Thymus (tissue), 11 donors: Measurements from ENCODE around the gene FRZB. TPM values are rescaled to one million over a fixed set of nuclear protein-coding genes. Genes with fewer than 3 reads are reported as not detected.

Experiments
- DNase-seq, 9 donors: peaks; one replicate each; pipeline ENCODE4 v3.0.0-alpha.2; 2013; ENCODE audit warnings: low spot score in 9 of 9, low read depth in 6 of 9, missing footprints in 1 of 9
- H3K27ac ChIP-seq, 2 donors: one replicate each; pipeline ENCODE4 v1.5.1; 2013; ENCODE audit warnings: control low read depth in 1 of 2, low read depth in 1 of 2, low read length in 1 of 2, mild to moderate bottlenecking in 1 of 2, moderate library complexity in 1 of 2
- H3K27me3 ChIP-seq, 2 donors: one replicate each; pipeline ENCODE4 v1.5.1; 2013; ENCODE audit warnings: low read length in 1 of 2; ENCODE audit not compliant: control insufficient read depth in 2 of 2, insufficient read depth in 1 of 2
- H3K36me3 ChIP-seq, 2 donors: one replicate each; pipeline ENCODE4 v1.5.1; 2013; ENCODE audit warnings: low read length in 1 of 2, mild to moderate bottlenecking in 1 of 2, moderate library complexity in 1 of 2; ENCODE audit not compliant: control insufficient read depth in 2 of 2, insufficient read depth in 2 of 2
- H3K4me1 ChIP-seq, 2 donors: one replicate each; pipeline ENCODE4 v1.5.1; 2013; ENCODE audit warnings: low read length in 2 of 2; ENCODE audit not compliant: control insufficient read depth in 2 of 2, insufficient read depth in 2 of 2
- H3K4me3 ChIP-seq, 2 donors: one replicate each; pipeline ENCODE4 v1.5.1; 2013; ENCODE audit warnings: low read length in 2 of 2, control low read depth in 1 of 2, mild to moderate bottlenecking in 1 of 2
- H3K9me3 ChIP-seq, 2 donors: one replicate each; pipeline ENCODE4 v1.5.1; 2013; ENCODE audit warnings: low read length in 1 of 2, mild to moderate bottlenecking in 1 of 2; ENCODE audit not compliant: control insufficient read depth in 2 of 2, insufficient read depth in 1 of 2
- WGBS: extraction: QIAGEN DNeasy Blood & Tissue Kit; methylation state at CpG from one replicate; pipeline ENCODE4 v1.1.7; 2013; 5-methylcytosine and 5-hydroxymethylcytosine counted together
- polyA plus RNA-seq: library from polyadenylated mRNA; stranded (reverse); fragments of 200-250 nt; gene quantifications from one replicate; pipeline ENCODE4 v1.2.3, GENCODE V29; 2013
- total RNA-seq: library from RNA; stranded (reverse); fragments of 120-200 nt; gene quantifications from one replicate; pipeline ENCODE4 v1.2.4, GENCODE V29; 2013
- donor health status: healthy.

FRZB gene
- total and polyA plus RNA-seq, 2 donors = 2.5 to 5.0 TPM

- peaks cover 0 to 12% of the 10 kb centered on the region in 2 donors for H3K4me1 ChIP-seq
- no peak for DNase-seq
- H3K27me3 ChIP-seq = no peaks in the 10 kb centered on the region
- 99% methylated on average over 2 of the region's 2 CpGs for WGBS
- H3K27ac ChIP-seq = no peak overlapping the region
- no peak overlapping the region for H3K4me3 ChIP-seq
- no peaks in the 10 kb centered on the region for H3K9me3 ChIP-seq
- no peaks in the 10 kb centered on the region for H3K36me3 ChIP-seq
Measured at GRCh38 chr2:182822733-182823132, 43.7 kb downstream of the FRZB start.

DNA sequence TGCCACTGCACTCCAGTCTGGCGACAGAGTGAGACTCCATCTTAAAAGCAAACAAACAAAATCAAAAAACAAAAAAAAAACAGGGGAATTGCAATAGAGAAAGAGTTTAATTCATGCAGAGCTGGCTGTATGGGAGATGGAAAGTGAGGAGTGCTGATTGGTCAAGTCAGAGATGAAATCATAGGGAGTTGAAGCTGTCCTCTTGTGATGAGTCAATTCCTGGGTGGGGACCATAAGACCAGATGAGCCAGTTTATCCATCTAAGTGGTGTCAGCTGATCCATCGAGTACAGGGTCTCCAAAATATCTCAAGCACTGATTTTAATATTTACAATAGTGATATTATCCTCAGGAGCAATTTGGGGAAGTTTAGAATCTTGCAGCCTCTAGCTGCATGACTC lies 45.3 kb downstream of the FRZB start:
- peaks cover 0 to 9% of the 10 kb centered on the region in 2 donors for H3K4me1 ChIP-seq
- H3K9me3 ChIP-seq = no peaks in the 10 kb centered on the region
- H3K36me3 ChIP-seq = no peaks in the 10 kb centered on the region
- no peaks in the 10 kb centered on the region for H3K27me3 ChIP-seq
- no peak for DNase-seq
- 96% methylated on average over 2 of the region's 2 CpGs for WGBS
- no peak overlapping the region for H3K4me3 ChIP-seq
- H3K27ac ChIP-seq = no peak overlapping the region

GRCh38 chr2:182819412-182819811 lies 47.0 kb downstream of the FRZB start:
- WGBS = 97% methylated on average over 4 of the region's 4 CpGs
- no peak overlapping the region for H3K4me3 ChIP-seq
- peaks cover 0 to 2% of the 10 kb centered on the region in 2 donors for H3K4me1 ChIP-seq
- no peaks in the 10 kb centered on the region for H3K27me3 ChIP-seq
- no peaks in the 10 kb centered on the region for H3K9me3 ChIP-seq
- DNase-seq = no peak
- no peak overlapping the region for H3K27ac ChIP-seq
- no peaks in the 10 kb centered on the region for H3K36me3 ChIP-seq

- Histone ChIP-seq H3K4me3 (no peak overlapping the region), H3K4me1 (no peaks in the 10 kb centered on the region), H3K9me3 (no peaks in the 10 kb centered on the region), H3K27ac (no peak overlapping the region), H3K36me3 (no peaks in the 10 kb centered on the region), H3K27me3 (no peaks in the 10 kb centered on the region)
- no peak for DNase-seq
- 94% methylated on average over 4 of the region's 4 CpGs for WGBS
Measured at GRCh38 chr2:182818925-182819324, 47.5 kb downstream of the FRZB start.

- Histone ChIP-seq H3K36me3 (no peaks in the 10 kb centered on the region), H3K9me3 (no peaks in the 10 kb centered on the region), H3K4me3 (no peak overlapping the region), H3K4me1 (no peaks in the 10 kb centered on the region), H3K27ac (no peak overlapping the region), H3K27me3 (no peaks in the 10 kb centered on the region)
- DNase-seq = no peak
- 93% methylated on average over 3 of the region's 3 CpGs for WGBS
Measured at GRCh38 chr2:182818501-182818900, 47.9 kb downstream of the FRZB start.

GRCh38 chr2:182817558-182817957 lies 48.9 kb downstream of the FRZB start:
- DNase-seq = no peak
- H3K27ac ChIP-seq = no peak overlapping the region
- H3K27me3 ChIP-seq = peaks cover 0 to 2% of the 10 kb centered on the region in 2 donors
- 91% methylated on average over 2 of the region's 2 CpGs for WGBS
- H3K36me3 ChIP-seq = no peaks in the 10 kb centered on the region
- no peaks in the 10 kb centered on the region for H3K4me1 ChIP-seq
- no peaks in the 10 kb centered on the region for H3K9me3 ChIP-seq
- no peak overlapping the region for H3K4me3 ChIP-seq

DNA sequence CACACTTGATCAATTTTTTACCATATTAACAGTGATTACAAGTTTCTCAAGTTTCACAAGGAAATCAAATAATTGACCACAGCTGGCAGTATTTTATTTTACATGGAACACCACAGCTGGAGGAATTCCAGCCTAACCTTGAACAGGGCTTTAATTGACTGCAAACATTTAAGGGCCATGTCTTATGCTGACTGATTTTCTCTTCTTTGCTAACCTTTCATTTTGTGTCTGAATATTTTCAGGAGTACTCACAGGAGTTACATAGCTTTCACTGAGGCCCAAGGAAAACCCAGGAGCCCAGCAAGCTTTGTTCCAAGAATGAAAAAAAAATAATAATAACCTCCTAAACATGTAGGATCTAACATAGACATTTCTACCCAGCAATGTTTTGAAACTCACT lies 49.6 kb downstream of the FRZB start:
- Histone ChIP-seq H3K27me3 (peaks cover 0 to 2% of the 10 kb centered on the region in 2 donors), H3K27ac (no peak overlapping the region), H3K4me3 (no peak overlapping the region), H3K9me3 (no peaks in the 10 kb centered on the region), H3K36me3 (no peaks in the 10 kb centered on the region), H3K4me1 (no peaks in the 10 kb centered on the region)
- no peak for DNase-seq

DNA sequence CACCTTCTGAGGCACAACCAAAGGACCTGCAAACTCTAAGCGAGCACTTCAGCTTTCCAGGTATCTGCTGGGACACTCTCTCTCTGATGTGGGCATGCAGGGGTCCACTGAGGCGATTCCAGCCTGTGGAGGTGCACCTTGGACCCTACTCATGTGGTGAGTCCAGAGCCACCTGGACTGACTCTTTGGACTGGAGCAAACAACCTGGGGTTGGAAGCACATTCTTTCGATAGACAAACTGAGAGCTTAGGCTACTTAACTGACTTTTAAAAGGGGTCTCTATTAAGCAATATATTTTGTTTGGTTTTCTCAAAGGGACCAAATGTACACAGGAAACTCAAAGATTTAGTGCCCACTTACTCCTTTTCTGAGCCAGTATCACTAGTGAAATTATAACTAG lies 51.6 kb downstream of the FRZB start:
- 96% methylated on average over 3 of the region's 3 CpGs for WGBS
- no peak overlapping the region for H3K4me3 ChIP-seq
- DNase-seq = no peak

DNA sequence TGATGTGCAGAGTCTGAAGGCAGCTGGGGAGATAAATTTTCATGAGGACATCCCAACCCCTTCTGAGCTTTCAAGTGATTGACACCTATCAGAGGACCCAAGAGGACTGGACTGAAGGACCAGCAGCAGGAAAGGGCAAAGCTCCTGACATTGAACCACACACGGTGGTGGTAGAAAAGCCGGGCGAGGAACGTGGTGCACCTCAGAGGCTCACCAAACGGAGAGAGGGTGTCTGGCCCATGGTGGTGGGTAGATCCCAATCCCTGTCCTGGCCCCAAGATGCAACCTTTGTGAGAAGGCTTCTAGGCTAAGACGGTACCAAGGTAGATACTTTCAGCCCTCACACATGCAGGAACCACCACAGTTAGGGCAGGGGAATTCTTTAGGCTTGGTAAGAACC lies 52.1 kb downstream of the FRZB start:
- Histone ChIP-seq H3K4me1 (no peaks in the 10 kb centered on the region), H3K27me3 (peaks cover 0 to 2% of the 10 kb centered on the region in 2 donors), H3K4me3 (no peak overlapping the region), H3K9me3 (no peaks in the 10 kb centered on the region), H3K27ac (no peak overlapping the region), H3K36me3 (no peaks in the 10 kb centered on the region)
- DNase-seq = no peak
- WGBS = 86% methylated on average over 6 of the region's 6 CpGs

More for the DNA sequence above, 51.6 kb downstream of the FRZB start:
- no peaks in the 10 kb centered on the region for H3K36me3 ChIP-seq
- H3K27ac ChIP-seq = no peak overlapping the region
- H3K4me1 ChIP-seq = no peaks in the 10 kb centered on the region
- peaks cover 0 to 2% of the 10 kb centered on the region in 2 donors for H3K27me3 ChIP-seq
- no peaks in the 10 kb centered on the region for H3K9me3 ChIP-seq

DNA sequence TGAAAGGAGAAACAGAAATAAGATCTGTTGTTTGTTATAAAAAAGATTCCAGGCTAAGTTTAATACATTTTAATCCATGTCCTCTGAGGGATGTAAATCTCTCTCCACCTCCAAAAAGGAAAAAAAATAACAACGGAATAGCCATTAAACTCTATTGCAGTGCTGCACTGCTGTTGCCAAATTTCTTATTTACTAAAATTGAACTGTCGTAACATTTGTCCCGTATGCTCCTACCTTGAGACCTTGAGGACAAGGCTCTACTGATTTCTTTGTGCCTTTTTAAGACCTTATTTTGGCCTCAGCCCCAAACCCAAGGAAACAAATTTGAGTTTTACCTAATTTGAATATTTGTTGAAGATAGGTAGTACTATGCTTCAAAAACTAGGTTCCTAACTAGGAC lies 56.4 kb downstream of the FRZB start:
- no peaks in the 10 kb centered on the region for H3K4me1 ChIP-seq
- H3K4me3 ChIP-seq = no peak overlapping the region
- peaks cover 0 to 2% of the 10 kb centered on the region in 2 donors for H3K27me3 ChIP-seq
- DNase-seq = no peak
- H3K9me3 ChIP-seq = no peaks in the 10 kb centered on the region
- 96% methylated on average over 3 of the region's 3 CpGs for WGBS
- H3K27ac ChIP-seq = no peak overlapping the region
- no peaks in the 10 kb centered on the region for H3K36me3 ChIP-seq
